GM18868 (cell line): Measurements from ENCODE around the gene CD109.
"Not testable (repeated sequence)": the region's sequence is repeated elsewhere in the genome, so short reads cannot be mapped to it uniquely, and the experiment has no call there.

Experiments used
- ATAC-seq: cut with Tn5 transposase; IDR thresholded peaks from one replicate; pipeline ENCODE4 v1.9.1; 2021; ENCODE audit warnings: mild to moderate bottlenecking, moderate library complexity; ENCODE audit not compliant: unreplicated experiment

Gene CD109

GRCh38 chr6:73782911-73783310, 86.9 kb downstream of the CD109 start:
- no peak for ATAC-seq

- no peak for ATAC-seq
Measured at GRCh38 chr6:73784726-73785505, 88.9 kb downstream of the CD109 start.

- ATAC-seq = no peak
Measured at GRCh38 chr6:73790574-73790973, 94.6 kb downstream of the CD109 start.

GRCh38 chr6:73791336-73791735, 95.3 kb downstream of the CD109 start:
- ATAC-seq = no peak

- ATAC-seq = no peak
Measured at GRCh38 chr6:73792738-73793137, 96.7 kb downstream of the CD109 start.

GRCh38 chr6:73796881-73797280, 100.9 kb downstream of the CD109 start:
- ATAC-seq = no peak

GRCh38 chr6:73797861-73798260, 101.9 kb downstream of the CD109 start:
- ATAC-seq = no peak

GRCh38 chr6:73798592-73798991, 102.6 kb downstream of the CD109 start:
- ATAC-seq = peak; percentile 94

GRCh38 chr6:73800997-73801396, 105.0 kb downstream of the CD109 start:
- no peak for ATAC-seq

- no peak for ATAC-seq
Measured at GRCh38 chr6:73801652-73802268, 105.8 kb downstream of the CD109 start.

- ATAC-seq = no peak
Measured at GRCh38 chr6:73802366-73802765, 106.4 kb downstream of the CD109 start.

GRCh38 chr6:73803562-73804241, 107.7 kb downstream of the CD109 start:
- no peak for ATAC-seq

- not testable (repeated sequence) for ATAC-seq
Measured at GRCh38 chr6:73805221-73805620, 109.2 kb downstream of the CD109 start.

GRCh38 chr6:73805982-73806381, 110.0 kb downstream of the CD109 start:
- not testable (repeated sequence) for ATAC-seq

GRCh38 chr6:73811706-73812105, 115.7 kb downstream of the CD109 start:
- no peak for ATAC-seq

- peak; percentile 39 for ATAC-seq
Measured at GRCh38 chr6:73817253-73817652, 121.2 kb downstream of the CD109 start.

GRCh38 chr6:73823046-73823735, 127.2 kb downstream of the CD109 start:
- no peak for ATAC-seq

- ATAC-seq = no peak
Measured at GRCh38 chr6:73823832-73824231, 127.8 kb downstream of the CD109 start.

- no peak for ATAC-seq
Measured at GRCh38 chr6:73826571-73826970, 130.6 kb downstream of the CD109 start.

GRCh38 chr6:73830119-73830518, 134.1 kb downstream of the CD109 start:
- peak; percentile 56 for ATAC-seq

GRCh38 chr6:73832313-73832712, 136.3 kb downstream of the CD109 start:
- ATAC-seq = no peak
